HEK293 (cell line): Measurements from ENCODE around the gene C6orf89.
A peak's percentile ranks its signal among the peaks of the same experiment; 100 is the strongest.

Source experiments
- KLF7 ChIP-seq: fragments of 450-650 bp; formaldehyde crosslinking; IDR thresholded peaks from 2 replicates; pipeline ENCODE4 v1.5.1; 2016; ENCODE audit warnings: missing biosample characterization, missing genetic modification characterization, borderline replicate concordance
- OSR2 ChIP-seq: fragments of 450-650 bp; formaldehyde crosslinking; IDR thresholded peaks from 2 replicates; pipeline ENCODE4 v1.5.1; 2016; ENCODE audit warnings: missing biosample characterization, missing genetic modification characterization
- REPIN1 ChIP-seq: fragments of 450-650 bp; formaldehyde crosslinking; IDR thresholded peaks from 2 replicates; pipeline ENCODE4 v1.5.1; 2017; ENCODE audit warnings: missing biosample characterization, missing genetic modification characterization, low read depth
- SALL2 ChIP-seq: fragments of 450-650 bp; formaldehyde crosslinking; IDR thresholded peaks from 2 replicates; pipeline ENCODE4 v1.5.0; 2017; ENCODE audit warnings: missing biosample characterization, mild to moderate bottlenecking, missing genetic modification characterization, borderline replicate concordance
- ZBTB8A ChIP-seq: fragments of 450-650 bp; formaldehyde crosslinking; IDR thresholded peaks from 2 replicates; pipeline ENCODE4 v1.5.1; 2016; ENCODE audit warnings: missing biosample characterization, missing genetic modification characterization
- ZFP37 ChIP-seq: fragments of 450-650 bp; formaldehyde crosslinking; IDR thresholded peaks from 2 replicates; pipeline ENCODE4 v1.5.1; 2016; ENCODE audit warnings: missing biosample characterization, missing genetic modification characterization
- ZNF19 ChIP-seq: fragments of 450-650 bp; formaldehyde crosslinking; IDR thresholded peaks from 2 replicates; pipeline ENCODE4; 2016; ENCODE audit warnings: missing biosample characterization, missing genetic modification characterization, low read depth
- ZNF23 ChIP-seq: fragments of 450-650 bp; formaldehyde crosslinking; IDR thresholded peaks from 2 replicates; pipeline ENCODE4 v1.5.1; 2016; ENCODE audit warnings: missing biosample characterization, missing genetic modification characterization, borderline replicate concordance
- ZNF266 ChIP-seq: fragments of 450-650 bp; formaldehyde crosslinking; IDR thresholded peaks from 2 replicates; pipeline ENCODE4 v1.5.1; 2016; ENCODE audit warnings: missing biosample characterization, missing genetic modification characterization, low read depth
- ZNF366 ChIP-seq: fragments of 450-650 bp; formaldehyde crosslinking; conservative IDR thresholded peaks from 2 replicates; pipeline ENCODE4 v1.5.1; 2016; ENCODE audit warnings: missing biosample characterization, missing genetic modification characterization
- ZNF530 ChIP-seq: fragments of 450-650 bp; formaldehyde crosslinking; IDR thresholded peaks from 2 replicates; pipeline ENCODE4 v1.5.1; 2016; ENCODE audit warnings: low read depth, missing biosample characterization, missing genetic modification characterization
- ZNF555 ChIP-seq: fragments of 450-650 bp; formaldehyde crosslinking; conservative IDR thresholded peaks from 2 replicates; pipeline ENCODE4 v1.5.1; 2017; ENCODE audit warnings: missing biosample characterization, mild to moderate bottlenecking, missing genetic modification characterization, inconsistent platforms
- ZNF768 ChIP-seq: fragments of 450-650 bp; formaldehyde crosslinking; IDR thresholded peaks from 2 replicates; pipeline ENCODE4 v1.5.1; 2018; ENCODE audit warnings: missing biosample characterization, mild to moderate bottlenecking, missing genetic modification characterization
- ZNF791 ChIP-seq: fragments of 450-650 bp; formaldehyde crosslinking; IDR thresholded peaks from 2 replicates; pipeline ENCODE4 v1.5.1; 2016; ENCODE audit warnings: missing biosample characterization, missing genetic modification characterization
- ZNF843 ChIP-seq: fragments of 450-650 bp; formaldehyde crosslinking; IDR thresholded peaks from 2 replicates; pipeline ENCODE4 v1.5.1; 2016; ENCODE audit warnings: missing biosample characterization, missing genetic modification characterization
- TF ChIP-seq, protein P1 (sequence below): IDR thresholded peaks from 2 replicates; pipeline ENCODE4 v1.6.1; 2011; ENCODE audit warnings: mild to moderate bottlenecking, low read depth, low read length, borderline replicate concordance
- TF ChIP-seq, protein P2 (sequence below): fragments of 450-650 bp; formaldehyde crosslinking; IDR thresholded peaks from 2 replicates; pipeline ENCODE4 v1.5.1; 2017; ENCODE audit warnings: missing biosample characterization, mild to moderate bottlenecking, missing genetic modification characterization, moderate library complexity
- TF ChIP-seq, protein P3 (sequence below): fragments of 450-650 bp; formaldehyde crosslinking; conservative IDR thresholded peaks from 2 replicates; pipeline ENCODE4 v1.5.1; 2016; ENCODE audit warnings: low read depth, missing biosample characterization, missing genetic modification characterization
- TF ChIP-seq, protein P4 (sequence below): fragments of 450-650 bp; formaldehyde crosslinking; IDR thresholded peaks from 2 replicates; pipeline ENCODE4 v1.5.1; 2016; ENCODE audit warnings: missing biosample characterization, missing genetic modification characterization
- TF ChIP-seq, protein P5 (sequence below): fragments of 450-650 bp; formaldehyde crosslinking; IDR thresholded peaks from 2 replicates; pipeline ENCODE4 v1.5.1; 2017; ENCODE audit warnings: missing biosample characterization, missing genetic modification characterization
- TF ChIP-seq, protein P6 (sequence below): fragments of 450-650 bp; formaldehyde crosslinking; IDR thresholded peaks from 2 replicates; pipeline ENCODE4 v1.5.1; 2016; ENCODE audit warnings: missing biosample characterization, missing genetic modification characterization
- TF ChIP-seq, protein P7 (sequence below): fragments of 450-650 bp; formaldehyde crosslinking; IDR thresholded peaks from 2 replicates; pipeline ENCODE4 v1.5.1; 2016; ENCODE audit warnings: missing biosample characterization, missing genetic modification characterization

C6orf89 gene

DNA sequence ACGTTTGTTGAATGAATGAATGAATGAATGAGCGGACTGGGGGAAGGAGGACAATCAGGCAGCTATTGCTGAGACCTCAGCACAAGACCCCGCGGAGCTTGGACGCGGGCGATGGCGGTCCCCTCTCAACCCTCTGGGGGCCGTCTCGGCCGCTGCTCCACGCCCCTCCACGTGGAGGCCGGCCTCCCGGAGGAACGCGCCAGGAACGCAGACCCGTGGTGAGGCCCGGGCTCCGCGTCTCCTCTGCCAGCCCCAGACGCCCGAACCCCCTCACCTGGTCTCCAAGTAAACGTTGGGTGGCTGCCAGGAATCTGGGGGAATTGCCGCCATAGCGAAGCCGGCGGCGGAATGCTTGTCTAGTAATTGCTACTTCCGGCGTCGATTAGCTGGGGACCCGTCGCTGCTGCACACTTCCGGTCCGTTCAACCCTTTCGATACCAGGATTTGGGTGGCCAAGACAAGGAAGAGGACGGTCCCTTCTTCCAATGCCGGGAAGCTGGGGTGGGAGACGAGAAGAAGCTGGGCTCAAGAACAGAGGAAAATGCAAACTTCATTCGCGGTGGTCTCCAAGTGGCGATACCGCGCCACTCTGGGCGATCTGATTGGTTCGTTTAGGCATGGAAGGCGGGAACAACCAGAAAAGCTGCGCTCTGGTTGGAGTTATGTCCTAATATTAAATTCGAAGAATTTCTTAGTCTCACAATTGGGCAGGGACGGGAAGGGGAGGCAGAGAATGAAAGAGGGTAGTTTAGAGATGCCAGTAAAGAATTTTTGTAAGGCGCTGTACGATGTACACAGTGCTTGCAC, 11.1 kb upstream of the C6orf89 start, which contains the start of gene PPIL1 (continued):
- TF ChIP-seq ZNF530 (tag by site-specific recombination) (no peak), OSR2 (tag by site-specific recombination) (no peak; the same call in 1 of the 2 replicates), ZNF366 (no peak; the same call in 1 of the 2 replicates), ZNF19 (tag by site-specific recombination) (no peak), ZNF23 (no peak), ZNF266 (no peak), SALL2 (tag by site-specific recombination) (no peak), ZNF768 (tag by site-specific recombination) (peak; percentile 30; the same call in 1 of the 2 replicates), ZFP37 (tag by site-specific recombination) (peak; percentile 97), REPIN1 (tag by site-specific recombination) (no peak; the same call in 1 of the 2 replicates), KLF7 (tag by site-specific recombination) (peak; percentile 87; the same call in 1 of the 2 replicates), ZNF843 (tag by site-specific recombination) (peak; percentile 63; the same call in 1 of the 2 replicates), ZNF791 (tag by site-specific recombination) (no peak), ZNF555 (tag by site-specific recombination) (no peak), ZBTB8A (peak; percentile 69)
- TF ChIP-seq, protein P1, sequence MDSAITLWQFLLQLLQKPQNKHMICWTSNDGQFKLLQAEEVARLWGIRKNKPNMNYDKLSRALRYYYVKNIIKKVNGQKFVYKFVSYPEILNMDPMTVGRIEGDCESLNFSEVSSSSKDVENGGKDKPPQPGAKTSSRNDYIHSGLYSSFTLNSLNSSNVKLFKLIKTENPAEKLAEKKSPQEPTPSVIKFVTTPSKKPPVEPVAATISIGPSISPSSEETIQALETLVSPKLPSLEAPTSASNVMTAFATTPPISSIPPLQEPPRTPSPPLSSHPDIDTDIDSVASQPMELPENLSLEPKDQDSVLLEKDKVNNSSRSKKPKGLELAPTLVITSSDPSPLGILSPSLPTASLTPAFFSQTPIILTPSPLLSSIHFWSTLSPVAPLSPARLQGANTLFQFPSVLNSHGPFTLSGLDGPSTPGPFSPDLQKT = no peak
- TF ChIP-seq, protein P2, sequence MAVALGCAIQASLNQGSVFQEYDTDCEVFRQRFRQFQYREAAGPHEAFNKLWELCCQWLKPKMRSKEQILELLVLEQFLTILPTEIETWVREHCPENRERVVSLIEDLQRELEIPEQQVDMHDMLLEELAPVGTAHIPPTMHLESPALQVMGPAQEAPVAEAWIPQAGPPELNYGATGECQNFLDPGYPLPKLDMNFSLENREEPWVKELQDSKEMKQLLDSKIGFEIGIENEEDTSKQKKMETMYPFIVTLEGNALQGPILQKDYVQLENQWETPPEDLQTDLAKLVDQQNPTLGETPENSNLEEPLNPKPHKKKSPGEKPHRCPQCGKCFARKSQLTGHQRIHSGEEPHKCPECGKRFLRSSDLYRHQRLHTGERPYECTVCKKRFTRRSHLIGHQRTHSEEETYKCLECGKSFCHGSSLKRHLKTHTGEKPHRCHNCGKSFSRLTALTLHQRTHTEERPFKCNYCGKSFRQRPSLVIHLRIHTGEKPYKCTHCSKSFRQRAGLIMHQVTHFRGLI (tag by site-specific recombination) = 0 out of 2 replicates have a peak, but pooled peaks have one; percentile 33
- TF ChIP-seq, protein P3, sequence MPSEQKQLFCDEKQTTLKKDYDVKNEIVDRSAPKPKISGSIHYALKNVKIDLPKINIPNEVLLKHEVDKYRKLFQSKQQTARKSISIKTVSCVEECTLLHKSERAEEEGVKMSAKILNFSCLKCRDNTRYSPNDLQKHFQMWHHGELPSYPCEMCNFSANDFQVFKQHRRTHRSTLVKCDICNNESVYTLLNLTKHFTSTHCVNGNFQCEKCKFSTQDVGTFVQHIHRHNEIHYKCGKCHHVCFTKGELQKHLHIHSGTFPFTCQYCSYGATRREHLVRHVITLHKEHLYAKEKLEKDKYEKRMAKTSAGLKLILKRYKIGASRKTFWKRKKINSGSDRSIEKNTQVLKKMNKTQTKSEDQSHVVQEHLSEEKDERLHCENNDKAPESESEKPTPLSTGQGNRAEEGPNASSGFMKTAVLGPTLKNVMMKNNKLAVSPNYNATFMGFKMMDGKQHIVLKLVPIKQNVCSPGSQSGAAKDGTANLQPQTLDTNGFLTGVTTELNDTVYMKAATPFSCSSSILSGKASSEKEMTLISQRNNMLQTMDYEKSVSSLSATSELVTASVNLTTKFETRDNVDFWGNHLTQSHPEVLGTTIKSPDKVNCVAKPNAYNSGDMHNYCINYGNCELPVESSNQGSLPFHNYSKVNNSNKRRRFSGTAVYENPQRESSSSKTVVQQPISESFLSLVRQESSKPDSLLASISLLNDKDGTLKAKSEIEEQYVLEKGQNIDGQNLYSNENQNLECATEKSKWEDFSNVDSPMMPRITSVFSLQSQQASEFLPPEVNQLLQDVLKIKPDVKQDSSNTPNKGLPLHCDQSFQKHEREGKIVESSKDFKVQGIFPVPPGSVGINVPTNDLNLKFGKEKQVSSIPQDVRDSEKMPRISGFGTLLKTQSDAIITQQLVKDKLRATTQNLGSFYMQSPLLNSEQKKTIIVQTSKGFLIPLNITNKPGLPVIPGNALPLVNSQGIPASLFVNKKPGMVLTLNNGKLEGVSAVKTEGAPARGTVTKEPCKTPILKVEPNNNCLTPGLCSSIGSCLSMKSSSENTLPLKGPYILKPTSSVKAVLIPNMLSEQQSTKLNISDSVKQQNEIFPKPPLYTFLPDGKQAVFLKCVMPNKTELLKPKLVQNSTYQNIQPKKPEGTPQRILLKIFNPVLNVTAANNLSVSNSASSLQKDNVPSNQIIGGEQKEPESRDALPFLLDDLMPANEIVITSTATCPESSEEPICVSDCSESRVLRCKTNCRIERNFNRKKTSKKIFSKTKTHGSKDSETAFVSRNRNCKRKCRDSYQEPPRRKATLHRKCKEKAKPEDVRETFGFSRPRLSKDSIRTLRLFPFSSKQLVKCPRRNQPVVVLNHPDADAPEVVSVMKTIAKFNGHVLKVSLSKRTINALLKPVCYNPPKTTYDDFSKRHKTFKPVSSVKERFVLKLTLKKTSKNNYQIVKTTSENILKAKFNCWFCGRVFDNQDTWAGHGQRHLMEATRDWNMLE = peak; percentile 92
- TF ChIP-seq, protein P4, sequence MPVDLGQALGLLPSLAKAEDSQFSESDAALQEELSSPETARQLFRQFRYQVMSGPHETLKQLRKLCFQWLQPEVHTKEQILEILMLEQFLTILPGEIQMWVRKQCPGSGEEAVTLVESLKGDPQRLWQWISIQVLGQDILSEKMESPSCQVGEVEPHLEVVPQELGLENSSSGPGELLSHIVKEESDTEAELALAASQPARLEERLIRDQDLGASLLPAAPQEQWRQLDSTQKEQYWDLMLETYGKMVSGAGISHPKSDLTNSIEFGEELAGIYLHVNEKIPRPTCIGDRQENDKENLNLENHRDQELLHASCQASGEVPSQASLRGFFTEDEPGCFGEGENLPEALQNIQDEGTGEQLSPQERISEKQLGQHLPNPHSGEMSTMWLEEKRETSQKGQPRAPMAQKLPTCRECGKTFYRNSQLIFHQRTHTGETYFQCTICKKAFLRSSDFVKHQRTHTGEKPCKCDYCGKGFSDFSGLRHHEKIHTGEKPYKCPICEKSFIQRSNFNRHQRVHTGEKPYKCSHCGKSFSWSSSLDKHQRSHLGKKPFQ (tag by site-specific recombination) = no peak
- TF ChIP-seq, protein P5, sequence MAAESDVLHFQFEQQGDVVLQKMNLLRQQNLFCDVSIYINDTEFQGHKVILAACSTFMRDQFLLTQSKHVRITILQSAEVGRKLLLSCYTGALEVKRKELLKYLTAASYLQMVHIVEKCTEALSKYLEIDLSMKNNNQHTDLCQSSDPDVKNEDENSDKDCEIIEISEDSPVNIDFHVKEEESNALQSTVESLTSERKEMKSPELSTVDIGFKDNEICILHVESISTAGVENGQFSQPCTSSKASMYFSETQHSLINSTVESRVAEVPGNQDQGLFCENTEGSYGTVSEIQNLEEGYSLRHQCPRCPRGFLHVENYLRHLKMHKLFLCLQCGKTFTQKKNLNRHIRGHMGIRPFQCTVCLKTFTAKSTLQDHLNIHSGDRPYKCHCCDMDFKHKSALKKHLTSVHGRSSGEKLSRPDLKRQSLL (tag by site-specific recombination) = peak; percentile 37; the same call in 1 of the 2 replicates
- TF ChIP-seq, protein P6, sequence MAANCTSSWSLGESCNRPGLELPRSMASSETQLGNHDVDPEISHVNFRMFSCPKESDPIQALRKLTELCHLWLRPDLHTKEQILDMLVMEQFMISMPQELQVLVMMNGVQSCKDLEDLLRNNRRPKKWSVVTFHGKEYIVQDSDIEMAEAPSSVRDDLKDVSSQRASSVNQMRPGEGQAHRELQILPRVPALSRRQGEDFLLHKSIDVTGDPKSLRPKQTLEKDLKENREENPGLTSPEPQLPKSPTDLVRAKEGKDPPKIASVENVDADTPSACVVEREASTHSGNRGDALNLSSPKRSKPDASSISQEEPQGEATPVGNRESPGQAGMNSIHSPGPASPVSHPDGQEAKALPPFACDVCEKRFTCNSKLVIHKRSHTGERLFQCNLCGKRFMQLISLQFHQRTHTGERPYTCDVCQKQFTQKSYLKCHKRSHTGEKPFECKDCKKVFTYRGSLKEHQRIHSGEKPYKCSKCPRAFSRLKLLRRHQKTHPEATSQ (tag by site-specific recombination) = peak; percentile 87; the same call in 1 of the 2 replicates
- TF ChIP-seq, protein P7, sequence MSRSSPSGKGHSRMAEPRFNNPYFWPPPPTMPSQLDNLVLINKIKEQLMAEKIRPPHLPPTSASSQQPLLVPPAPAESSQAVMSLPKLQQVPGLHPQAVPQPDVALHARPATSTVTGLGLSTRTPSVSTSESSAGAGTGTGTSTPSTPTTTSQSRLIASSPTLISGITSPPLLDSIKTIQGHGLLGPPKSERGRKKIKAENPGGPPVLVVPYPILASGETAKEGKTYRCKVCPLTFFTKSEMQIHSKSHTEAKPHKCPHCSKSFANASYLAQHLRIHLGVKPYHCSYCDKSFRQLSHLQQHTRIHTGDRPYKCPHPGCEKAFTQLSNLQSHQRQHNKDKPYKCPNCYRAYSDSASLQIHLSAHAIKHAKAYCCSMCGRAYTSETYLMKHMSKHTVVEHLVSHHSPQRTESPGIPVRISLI (tag by site-specific recombination) = no peak
- TF ChIP-seq, all 188 proteins: peak for 87
